Caki2 (cell line): ENCODE data around the gene NEK6. TPM values are rescaled to one million over a fixed set of nuclear protein-coding genes. Genes with fewer than 3 reads are reported as not detected.

Experiments used
- DNase-seq: peaks from one replicate; pipeline ENCODE4 v3.0.0-alpha.2; 2015; ENCODE audit warnings: low read depth
- in situ Hi-C: cut with HindIII; loops from 2 replicates; pipeline ENCODE4 v1.10.0; 2016; ENCODE audit warnings: low sequenced_read_pairs, low pct_unique_long_range_greater_than_20kb, mixed read lengths
- total RNA-seq: library from RNA; depleted of rRNA; stranded (reverse); fragments of >200 nt; shearing (Covaris generic); gene quantifications from 2 replicates; pipeline ENCODE4 v1.2.3, GENCODE V29; 2014; ENCODE audit warnings: low replicate concordance

The NEK6 gene
- total RNA-seq, 1 experiment from 2014 or later: 135 TPM

GRCh38 chr9:124270504-124271335, 13.0 kb downstream of the NEK6 start:
- DNase-seq: no peak

GRCh38 chr9:124271660-124272059, 13.9 kb downstream of the NEK6 start:
- no peak for DNase-seq
- in situ Hi-C loops: no loop called here

More at GRCh38 chr9:124270504-124271335, 13.0 kb downstream of the NEK6 start:
- in situ Hi-C loops: no loop called here

- in situ Hi-C loops: no loop called here
- DNase-seq: no peak
Observed at GRCh38 chr9:124272118-124272517, 14.4 kb downstream of the NEK6 start.

- DNase-seq: no peak
- in situ Hi-C loops: no loop called here
Observed at GRCh38 chr9:124272979-124273378, 15.2 kb downstream of the NEK6 start.

- in situ Hi-C loops: no loop called here
- no peak for DNase-seq
Observed at GRCh38 chr9:124273427-124274160, 15.8 kb downstream of the NEK6 start.

- in situ Hi-C loops: no loop called here
- no peak for DNase-seq
Observed at GRCh38 chr9:124274226-124274625, 16.5 kb downstream of the NEK6 start.

GRCh38 chr9:124274738-124275137, 17.0 kb downstream of the NEK6 start:
- in situ Hi-C loops: no loop called here
- no peak for DNase-seq

- no peak for DNase-seq
- in situ Hi-C loops: no loop called here
Observed at GRCh38 chr9:124277420-124277819, 19.7 kb downstream of the NEK6 start.

GRCh38 chr9:124278054-124278540, 20.3 kb downstream of the NEK6 start:
- DNase-seq: peak; percentile 81
- in situ Hi-C loops: no loop called here

GRCh38 chr9:124279531-124280175, 21.9 kb downstream of the NEK6 start:
- peak; percentile 50 for DNase-seq
- in situ Hi-C loops: no loop called here

GRCh38 chr9:124280176-124280691, 22.5 kb downstream of the NEK6 start:
- DNase-seq: peak; percentile 63
- in situ Hi-C loops: no loop called here

- DNase-seq: peak; percentile 86
- in situ Hi-C loops: no loop called here
Observed at GRCh38 chr9:124281931-124282371, 24.2 kb downstream of the NEK6 start.

- in situ Hi-C loops: no loop called here
- peak; percentile 40 for DNase-seq
Observed at GRCh38 chr9:124282442-124283227, 24.9 kb downstream of the NEK6 start.

GRCh38 chr9:124283228-124283814, 25.6 kb downstream of the NEK6 start:
- no peak for DNase-seq
- in situ Hi-C loops: no loop called here

GRCh38 chr9:124284237-124284831, 26.6 kb downstream of the NEK6 start:
- peak; percentile 88 for DNase-seq

GRCh38 chr9:124284940-124285441, 27.2 kb downstream of the NEK6 start:
- in situ Hi-C loops: no loop called here
- DNase-seq: no peak

More at GRCh38 chr9:124284237-124284831, 26.6 kb downstream of the NEK6 start:
- in situ Hi-C loops: no loop called here

GRCh38 chr9:124285490-124285889, 27.7 kb downstream of the NEK6 start:
- DNase-seq: no peak
- in situ Hi-C loops: no loop called here
